D721Med (cell line): ENCODE data around the gene GID4.
A peak's percentile ranks its signal among the peaks of the same experiment; 100 is the strongest.
"Not testable (repeated sequence)": the region's sequence is repeated elsewhere in the genome, so short reads cannot be mapped to it uniquely, and the experiment has no call there.

Experiments
- DNase-seq: peaks from one replicate; pipeline ENCODE4 v3.0.0; 2011; ENCODE audit warnings: low spot score; ENCODE audit not compliant: insufficient read length
- FAIRE-seq: peaks from 2 replicates; lab custom pipeline; 2011; peaks lifted over from hg19 to GRCh38; lab: Jason Lieb, UNC
- TF ChIP-seq, protein P1 (sequence below): IDR thresholded peaks from 2 replicates; pipeline ENCODE4 v1.5.1; 2012; ENCODE audit warnings: mild to moderate bottlenecking, control low read depth; ENCODE audit not compliant: insufficient read depth; ENCODE audit errors: missing control alignments

GID4 gene

GRCh38 chr17:18038861-18039534 lies at the start of gene GID4, which contains the start of gene ATPAF2:
TSS of gene GID4 (plus strand) at chr17:18039408. CDS start at chr17:18039465, 57 bp downstream.
TSS of gene ATPAF2 (minus strand) at chr17:18039168. CDS start at chr17:18039013, 155 bp downstream.
- TF ChIP-seq, protein P1, sequence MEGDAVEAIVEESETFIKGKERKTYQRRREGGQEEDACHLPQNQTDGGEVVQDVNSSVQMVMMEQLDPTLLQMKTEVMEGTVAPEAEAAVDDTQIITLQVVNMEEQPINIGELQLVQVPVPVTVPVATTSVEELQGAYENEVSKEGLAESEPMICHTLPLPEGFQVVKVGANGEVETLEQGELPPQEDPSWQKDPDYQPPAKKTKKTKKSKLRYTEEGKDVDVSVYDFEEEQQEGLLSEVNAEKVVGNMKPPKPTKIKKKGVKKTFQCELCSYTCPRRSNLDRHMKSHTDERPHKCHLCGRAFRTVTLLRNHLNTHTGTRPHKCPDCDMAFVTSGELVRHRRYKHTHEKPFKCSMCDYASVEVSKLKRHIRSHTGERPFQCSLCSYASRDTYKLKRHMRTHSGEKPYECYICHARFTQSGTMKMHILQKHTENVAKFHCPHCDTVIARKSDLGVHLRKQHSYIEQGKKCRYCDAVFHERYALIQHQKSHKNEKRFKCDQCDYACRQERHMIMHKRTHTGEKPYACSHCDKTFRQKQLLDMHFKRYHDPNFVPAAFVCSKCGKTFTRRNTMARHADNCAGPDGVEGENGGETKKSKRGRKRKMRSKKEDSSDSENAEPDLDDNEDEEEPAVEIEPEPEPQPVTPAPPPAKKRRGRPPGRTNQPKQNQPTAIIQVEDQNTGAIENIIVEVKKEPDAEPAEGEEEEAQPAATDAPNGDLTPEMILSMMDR: no peak
- FAIRE-seq: no peak
- peak; percentile 90 for DNase-seq

DNA sequence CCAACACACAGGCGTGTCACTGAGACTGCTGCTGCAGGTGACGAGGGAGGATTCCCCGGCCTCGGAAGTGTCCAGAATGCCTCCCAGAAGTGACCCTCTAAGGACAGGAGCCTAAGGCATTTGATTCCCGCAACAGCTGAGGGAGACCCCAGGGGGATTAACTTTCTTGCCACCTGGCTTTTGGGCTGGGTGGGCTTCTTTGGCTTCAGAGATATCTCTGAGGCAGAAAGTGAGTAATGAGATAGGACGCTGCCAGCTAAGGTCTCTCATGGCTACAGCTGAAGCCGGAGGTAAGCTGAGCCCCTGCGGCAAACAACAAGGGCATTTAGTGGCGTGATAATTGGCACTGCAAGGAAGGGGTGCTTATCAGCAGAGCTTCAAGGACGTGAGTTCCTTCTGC lies 49.6 kb upstream of the GID4 start:
- no peak for FAIRE-seq
- TF ChIP-seq, protein P1: no peak
- no peak for DNase-seq

DNA sequence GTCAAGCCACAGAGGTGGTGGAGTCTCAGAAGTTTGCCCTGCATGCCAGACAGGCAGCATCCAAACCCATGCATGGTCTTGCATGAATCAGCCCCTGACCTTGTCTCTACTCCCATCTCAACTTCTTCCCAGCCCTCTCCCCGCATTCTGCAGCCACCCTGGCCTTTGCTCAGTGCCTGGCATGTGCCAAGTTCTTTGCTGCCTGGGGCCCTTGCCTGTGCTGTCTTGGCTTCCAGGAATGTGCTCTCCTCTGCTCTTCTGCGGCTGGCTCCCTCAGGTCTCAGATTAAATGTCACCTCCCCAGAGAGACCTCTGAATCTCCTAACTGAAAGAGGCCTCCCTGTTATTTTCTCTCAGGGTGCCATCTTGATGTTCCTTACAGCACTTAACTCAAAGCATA lies 48.9 kb upstream of the GID4 start:
- TF ChIP-seq, protein P1: no peak
- DNase-seq (no peak), FAIRE-seq (no peak)

DNA sequence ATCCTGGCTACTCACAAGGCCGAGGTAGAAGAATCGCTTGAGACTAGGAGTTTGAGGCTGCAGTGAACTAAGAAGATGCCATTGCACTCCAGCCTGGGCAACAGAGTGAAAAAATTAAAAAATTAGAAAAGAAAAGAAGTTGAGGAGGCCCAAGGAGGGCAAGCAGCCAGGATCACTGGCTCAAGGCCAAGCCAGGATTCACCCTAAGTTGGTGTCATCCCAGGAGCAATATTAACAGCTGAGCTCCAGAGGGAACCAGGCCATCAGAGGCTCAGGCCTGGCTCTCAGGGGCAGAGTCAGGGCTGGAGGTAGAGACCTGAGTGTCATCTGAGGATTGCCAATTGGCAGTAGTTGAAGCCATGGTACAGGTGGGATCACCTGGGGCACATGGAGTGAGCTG lies 45.8 kb upstream of the GID4 start:
- TF ChIP-seq, protein P1: no peak
- DNase-seq (no peak), FAIRE-seq (no peak)

DNA sequence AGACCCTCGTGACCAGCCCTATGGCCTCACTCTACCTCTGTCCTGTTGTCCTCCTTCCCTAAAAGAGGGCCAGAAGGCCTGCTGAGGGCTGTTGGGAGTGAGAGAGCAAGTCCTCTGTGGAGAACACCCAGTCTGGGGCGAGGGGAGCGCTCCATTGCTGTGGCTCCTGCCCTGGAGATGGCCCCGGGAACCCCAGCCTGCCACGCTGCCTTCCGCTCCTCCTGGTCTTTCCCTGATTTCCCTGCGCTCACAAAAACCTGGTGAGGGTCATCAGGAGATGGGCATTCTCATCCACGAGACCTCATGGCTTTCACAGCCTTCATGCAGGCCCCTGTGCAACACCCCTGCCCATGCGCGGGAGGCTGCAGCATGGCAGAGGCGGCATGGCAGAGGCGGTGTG lies 45.4 kb upstream of the GID4 start:
- no peak for FAIRE-seq
- TF ChIP-seq, protein P1: no peak
- no peak for DNase-seq

- FAIRE-seq (no peak), DNase-seq (no peak)
- TF ChIP-seq, protein P1: peak; percentile 16
Measured at GRCh38 chr17:17994271-17995069, 44.7 kb upstream of the GID4 start.

- not testable (repeated sequence) for DNase-seq, FAIRE-seq
Measured at GRCh38 chr17:17995887-17996286, 43.3 kb upstream of the GID4 start.
